Vagina (tissue), 2 donors: ENCODE results near the gene SMTN.

Experiments used
- POLR2AphosphoS5 ChIP-seq, 2 donors: sonication (generic); formaldehyde crosslinking; IDR thresholded peaks; one replicate each; pipeline ENCODE4 v1.9.0; 2017; ENCODE audit warnings: antibody characterized with exemption in 2 of 2, mild to moderate bottlenecking in 2 of 2, low read depth in 1 of 2; ENCODE audit not compliant: insufficient read depth in 1 of 2
- TF ChIP-seq, protein P1 (sequence below), 3 experiments: fragments of 450-650 bp in 2 of 3; fragments of 200-600 bp in 1 of 3; sonication (generic) in 1 of 3; IDR thresholded peaks; one replicate each; pipeline ENCODE4 v1.5.1; 2017 to 2019; ENCODE audit warnings: antibody characterized with exemption in 3 of 3, mild to moderate bottlenecking in 2 of 3, moderate library complexity in 2 of 3

GRCh38 chr22:31098632-31099110 lies 17.6 kb downstream of the SMTN start:
- TF ChIP-seq, protein P1, sequence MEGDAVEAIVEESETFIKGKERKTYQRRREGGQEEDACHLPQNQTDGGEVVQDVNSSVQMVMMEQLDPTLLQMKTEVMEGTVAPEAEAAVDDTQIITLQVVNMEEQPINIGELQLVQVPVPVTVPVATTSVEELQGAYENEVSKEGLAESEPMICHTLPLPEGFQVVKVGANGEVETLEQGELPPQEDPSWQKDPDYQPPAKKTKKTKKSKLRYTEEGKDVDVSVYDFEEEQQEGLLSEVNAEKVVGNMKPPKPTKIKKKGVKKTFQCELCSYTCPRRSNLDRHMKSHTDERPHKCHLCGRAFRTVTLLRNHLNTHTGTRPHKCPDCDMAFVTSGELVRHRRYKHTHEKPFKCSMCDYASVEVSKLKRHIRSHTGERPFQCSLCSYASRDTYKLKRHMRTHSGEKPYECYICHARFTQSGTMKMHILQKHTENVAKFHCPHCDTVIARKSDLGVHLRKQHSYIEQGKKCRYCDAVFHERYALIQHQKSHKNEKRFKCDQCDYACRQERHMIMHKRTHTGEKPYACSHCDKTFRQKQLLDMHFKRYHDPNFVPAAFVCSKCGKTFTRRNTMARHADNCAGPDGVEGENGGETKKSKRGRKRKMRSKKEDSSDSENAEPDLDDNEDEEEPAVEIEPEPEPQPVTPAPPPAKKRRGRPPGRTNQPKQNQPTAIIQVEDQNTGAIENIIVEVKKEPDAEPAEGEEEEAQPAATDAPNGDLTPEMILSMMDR (IDR thresholded peaks at IDR 0.05) = no peak
- peak in 1 of 2 donors; percentile 59 for TF ChIP-seq POLR2AphosphoS5 (IDR thresholded peaks at IDR 0.05; ENCODE audit: insufficient read depth in 1 of 2, low read depth in 1 of 2)
